Activated CD4-positive, alpha-beta T cell treated with anti-CD3 and anti-CD28 coated beads, Interleukin-2, amount 50 U/mL, for 48 hours (primary cell): ENCODE results near the gene PFKFB3.
"Not testable (repeated sequence)": the region's sequence is repeated elsewhere in the genome, so short reads cannot be mapped to it uniquely, and the experiment has no call there.

ENCODE experiments used
- DNase-seq, 2 experiments: peaks; one replicate each; pipeline ENCODE4 v3.0.0-alpha.2; 2020

The PFKFB3 gene

DNA sequence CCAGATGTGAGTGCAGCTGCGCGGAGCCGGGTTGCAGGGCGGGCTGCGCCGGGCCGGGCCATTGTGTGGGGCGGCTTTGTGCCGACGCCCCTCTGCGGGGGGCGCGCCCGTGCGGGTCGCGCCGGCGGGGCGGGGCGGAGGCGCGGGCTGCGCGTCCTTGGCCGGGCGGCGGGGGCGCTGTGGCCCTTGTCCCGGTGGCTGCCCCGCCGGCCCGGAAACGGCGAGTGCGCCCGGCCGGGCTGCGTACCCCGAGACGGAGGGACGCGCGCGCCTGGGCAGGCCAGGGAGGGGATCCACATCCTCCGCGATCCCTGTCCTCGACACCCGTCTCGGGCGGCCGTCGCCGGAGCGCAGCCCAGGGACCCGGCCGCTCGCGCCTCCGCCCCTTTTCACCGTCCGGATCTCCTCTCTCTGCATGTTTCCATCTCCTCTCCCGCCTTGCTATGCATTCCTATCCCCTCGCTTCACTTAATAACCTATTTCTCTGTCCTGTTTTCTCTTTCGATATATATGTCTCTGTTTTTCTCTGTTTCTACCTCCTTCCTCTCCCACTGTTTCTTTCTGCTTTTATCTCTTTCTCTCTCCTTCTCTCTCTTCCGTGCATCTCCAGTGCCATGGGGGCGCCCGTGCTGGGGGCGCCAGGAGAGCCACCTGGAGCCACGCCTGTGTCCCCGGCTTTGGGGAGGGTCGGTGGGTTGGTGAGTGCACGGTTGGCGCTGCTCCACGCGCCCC lies 765 bp downstream of the PFKFB3 start:
- peak; percentile 58 to 64 for DNase-seq

GRCh38 chr10:6204063-6204340 lies 1.3 kb downstream of the PFKFB3 start:
- DNase-seq: peak; percentile 68 to 76

DNA sequence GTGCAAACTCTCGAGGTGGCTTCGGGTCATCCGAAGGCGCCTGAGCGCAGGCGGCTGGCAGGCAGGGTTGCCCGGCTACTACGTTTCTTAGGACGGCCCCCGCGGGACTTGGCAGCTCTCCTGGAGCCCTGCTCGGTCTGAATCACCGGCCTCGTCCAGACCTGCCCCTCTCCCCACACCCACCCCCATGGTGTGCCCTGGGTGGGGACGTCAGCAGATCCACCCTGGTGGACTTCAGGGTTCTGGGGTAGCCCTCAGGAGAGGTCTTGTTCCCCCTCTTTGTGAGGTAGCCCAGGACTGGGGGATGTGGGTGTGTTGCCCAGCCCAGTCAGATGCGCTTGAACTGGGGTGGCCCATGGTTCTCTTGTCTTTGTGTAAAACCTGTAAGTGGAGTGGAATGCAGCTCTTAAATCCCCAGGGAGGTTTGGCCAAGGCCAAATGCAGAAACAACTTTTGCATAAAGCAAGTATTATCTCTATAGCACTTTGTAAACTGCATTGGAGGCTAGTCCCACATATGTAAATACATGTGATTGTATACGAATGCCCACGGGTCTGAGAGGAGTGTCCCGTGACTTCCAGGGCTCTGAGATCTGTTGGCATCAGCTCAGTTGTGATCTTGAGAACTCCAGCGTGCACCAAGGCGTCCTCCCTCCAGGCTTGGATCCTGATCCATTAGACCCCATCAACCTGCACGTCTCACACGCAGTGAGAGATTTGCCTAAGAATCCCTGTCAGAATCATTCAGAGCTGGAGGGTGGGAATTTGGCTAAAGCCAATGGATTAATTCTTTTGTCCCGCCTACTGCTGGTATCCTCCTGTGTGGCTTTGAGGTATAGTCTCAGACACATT lies 1.8 kb downstream of the PFKFB3 start:
- DNase-seq: no peak

GRCh38 chr10:6206486-6206885 lies 3.8 kb downstream of the PFKFB3 start:
- not testable (repeated sequence) for DNase-seq

- DNase-seq: no peak
Measured at GRCh38 chr10:6207658-6208057, 4.9 kb downstream of the PFKFB3 start.

DNA sequence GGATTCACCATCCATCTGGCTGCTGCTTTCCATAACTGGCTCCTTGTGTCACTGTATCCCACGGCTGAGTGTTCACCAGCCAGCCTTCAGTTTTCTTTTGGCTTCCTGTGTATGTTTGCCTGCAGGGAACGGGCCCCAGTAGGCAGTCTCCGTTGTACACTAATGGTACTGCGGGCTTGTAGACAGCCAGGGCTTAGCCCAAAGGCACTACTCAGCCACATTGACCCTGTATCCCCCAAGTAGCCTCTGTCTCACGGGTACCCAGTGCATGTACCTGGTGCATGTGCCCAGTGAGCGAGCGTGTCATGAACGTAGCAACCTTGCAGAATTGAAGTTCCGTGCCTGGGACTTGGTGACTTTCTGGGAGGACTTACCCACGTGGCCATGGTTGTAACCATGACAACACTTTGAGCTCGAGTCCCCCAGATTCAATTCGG lies 6.1 kb downstream of the PFKFB3 start:
- no peak for DNase-seq

GRCh38 chr10:6211341-6211670 lies 8.6 kb downstream of the PFKFB3 start:
- no peak for DNase-seq

- no peak for DNase-seq
Measured at GRCh38 chr10:6211671-6212635, 9.2 kb downstream of the PFKFB3 start.

- no peak for DNase-seq
Measured at GRCh38 chr10:6212806-6213205, 10.1 kb downstream of the PFKFB3 start.

- DNase-seq: no peak
Measured at GRCh38 chr10:6213257-6213905, 10.6 kb downstream of the PFKFB3 start.

GRCh38 chr10:6213908-6214307 lies 11.2 kb downstream of the PFKFB3 start:
- DNase-seq: no peak

DNA sequence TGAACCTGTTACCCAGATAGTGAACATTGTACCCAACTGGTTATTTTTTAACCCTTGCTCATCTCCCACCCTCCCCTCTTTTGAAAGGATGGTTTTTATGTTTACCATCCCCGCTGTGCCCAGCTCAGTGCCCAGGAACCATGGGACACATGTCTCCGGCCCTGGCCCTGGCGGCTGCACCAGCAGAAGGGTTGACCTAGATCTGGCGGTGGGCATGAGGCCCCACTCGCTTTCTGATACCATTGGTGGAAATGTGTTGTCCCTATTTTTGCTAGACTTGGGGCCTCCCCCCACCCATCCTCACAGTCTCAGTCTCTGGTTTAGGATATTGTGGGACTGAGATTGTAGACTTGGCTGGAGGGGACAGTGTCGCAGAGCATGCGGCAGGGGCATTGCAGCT lies 11.9 kb downstream of the PFKFB3 start:
- no peak for DNase-seq

GRCh38 chr10:6215241-6215640 lies 12.5 kb downstream of the PFKFB3 start:
- no peak for DNase-seq

DNA sequence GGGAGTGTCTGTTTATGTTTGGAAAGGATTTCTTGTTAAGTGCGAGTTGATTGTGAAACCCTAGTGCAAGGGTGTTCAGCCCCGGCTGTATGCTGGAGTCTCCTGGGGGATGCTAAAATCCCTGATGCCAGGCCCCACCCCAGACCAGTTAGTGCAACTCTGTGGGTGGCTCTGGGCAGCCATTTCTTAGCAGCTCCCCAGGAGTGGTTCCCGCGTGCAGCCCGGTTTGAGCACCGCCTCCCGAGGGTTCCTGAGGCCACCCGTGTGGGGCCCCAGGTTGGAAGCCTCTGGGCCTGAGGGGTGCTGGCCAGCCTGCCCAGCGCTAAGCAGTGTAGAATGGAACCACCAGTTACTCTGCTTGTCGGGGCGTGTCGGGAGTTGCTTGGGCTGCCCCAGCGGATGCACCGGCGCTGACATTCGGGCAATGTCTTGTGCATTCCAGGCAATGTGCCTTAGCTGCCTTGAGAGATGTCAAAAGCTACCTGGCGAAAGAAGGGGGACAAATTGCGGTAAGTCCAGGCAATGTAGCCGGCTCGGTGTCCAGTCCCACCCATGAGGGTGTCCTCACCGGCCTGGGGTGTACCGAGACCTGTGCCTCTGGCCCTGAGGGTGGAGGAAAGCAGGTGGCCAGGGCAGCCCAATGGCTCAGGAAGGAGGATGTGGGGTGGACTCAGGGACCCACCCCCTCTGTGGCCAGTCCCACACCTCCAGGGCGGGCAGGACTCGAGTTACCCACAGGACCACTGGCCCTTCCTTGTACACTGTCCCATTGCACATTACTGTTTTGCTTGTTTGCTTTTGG lies 13.2 kb downstream of the PFKFB3 start:
- DNase-seq: no peak

DNA sequence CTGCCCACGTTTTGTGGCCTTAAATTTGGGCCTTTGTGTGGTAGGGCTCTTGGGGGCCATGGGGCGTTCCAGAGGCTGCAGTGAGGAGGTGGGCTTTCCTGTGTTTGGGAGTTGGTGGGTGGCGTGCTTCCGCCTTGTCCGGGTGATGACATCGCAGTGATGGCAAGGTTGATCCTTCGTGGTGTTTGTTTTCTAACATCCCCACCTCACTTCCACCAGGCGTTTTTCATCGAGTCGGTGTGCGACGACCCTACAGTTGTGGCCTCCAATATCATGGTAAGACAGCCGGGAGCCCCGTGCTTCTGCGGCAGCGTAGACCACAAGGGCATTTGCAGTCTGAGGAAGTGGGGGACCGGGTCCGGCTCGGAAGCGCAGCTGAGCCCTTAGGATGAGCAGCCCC lies 14.2 kb downstream of the PFKFB3 start:
- DNase-seq: no peak

GRCh38 chr10:6217611-6218010 lies 14.9 kb downstream of the PFKFB3 start:
- DNase-seq: no peak

- no peak for DNase-seq
Measured at GRCh38 chr10:6218692-6219493, 16.2 kb downstream of the PFKFB3 start.

DNA sequence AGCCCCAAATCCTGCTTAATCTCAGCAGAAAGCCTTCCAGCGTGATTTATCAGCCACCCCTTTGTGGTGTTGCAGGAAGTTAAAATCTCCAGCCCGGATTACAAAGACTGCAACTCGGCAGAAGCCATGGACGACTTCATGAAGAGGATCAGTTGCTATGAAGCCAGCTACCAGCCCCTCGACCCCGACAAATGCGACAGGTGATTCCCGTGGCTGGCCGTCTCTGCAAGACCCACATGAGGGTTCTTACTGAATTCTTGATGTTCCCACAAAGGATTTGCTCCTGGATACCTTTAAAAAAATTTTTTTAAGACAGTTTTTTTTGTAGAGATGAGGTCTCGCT lies 16.7 kb downstream of the PFKFB3 start:
- no peak for DNase-seq

GRCh38 chr10:6220418-6221191 lies 17.9 kb downstream of the PFKFB3 start:
- no peak for DNase-seq

- no peak for DNase-seq
Measured at GRCh38 chr10:6221192-6221940, 18.6 kb downstream of the PFKFB3 start.
